Measurements from ENCODE around the gene HHAT.

DNA sequence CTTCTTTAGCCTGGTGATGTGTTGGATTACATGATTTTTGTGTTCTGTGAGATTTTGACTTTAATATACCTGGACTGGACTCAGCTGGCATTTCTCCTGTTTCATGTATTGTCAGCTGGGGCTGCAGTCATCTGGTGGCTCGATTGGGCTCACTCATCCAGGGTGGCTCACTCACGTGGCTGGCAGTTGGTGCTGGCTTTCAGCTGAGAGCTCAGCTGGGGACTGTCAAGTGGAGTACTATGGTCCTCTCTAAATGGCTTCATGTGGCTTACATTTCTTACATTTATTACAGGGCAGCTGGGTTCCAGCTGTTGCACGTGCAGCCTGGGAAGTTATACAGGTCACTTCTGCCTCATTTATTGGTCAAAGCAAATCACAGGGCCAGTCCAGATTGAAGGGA is 22.8 kb downstream of the HHAT start:
- TF ChIP-seq, protein P1, sequence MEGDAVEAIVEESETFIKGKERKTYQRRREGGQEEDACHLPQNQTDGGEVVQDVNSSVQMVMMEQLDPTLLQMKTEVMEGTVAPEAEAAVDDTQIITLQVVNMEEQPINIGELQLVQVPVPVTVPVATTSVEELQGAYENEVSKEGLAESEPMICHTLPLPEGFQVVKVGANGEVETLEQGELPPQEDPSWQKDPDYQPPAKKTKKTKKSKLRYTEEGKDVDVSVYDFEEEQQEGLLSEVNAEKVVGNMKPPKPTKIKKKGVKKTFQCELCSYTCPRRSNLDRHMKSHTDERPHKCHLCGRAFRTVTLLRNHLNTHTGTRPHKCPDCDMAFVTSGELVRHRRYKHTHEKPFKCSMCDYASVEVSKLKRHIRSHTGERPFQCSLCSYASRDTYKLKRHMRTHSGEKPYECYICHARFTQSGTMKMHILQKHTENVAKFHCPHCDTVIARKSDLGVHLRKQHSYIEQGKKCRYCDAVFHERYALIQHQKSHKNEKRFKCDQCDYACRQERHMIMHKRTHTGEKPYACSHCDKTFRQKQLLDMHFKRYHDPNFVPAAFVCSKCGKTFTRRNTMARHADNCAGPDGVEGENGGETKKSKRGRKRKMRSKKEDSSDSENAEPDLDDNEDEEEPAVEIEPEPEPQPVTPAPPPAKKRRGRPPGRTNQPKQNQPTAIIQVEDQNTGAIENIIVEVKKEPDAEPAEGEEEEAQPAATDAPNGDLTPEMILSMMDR (conservative IDR thresholded peaks at IDR 0.05; ENCODE audit: low read length) = no peak
- no peak for TF ChIP-seq EZH2phosphoT487 (IDR thresholded peaks at IDR 0.05; ENCODE audit: borderline replicate concordance, low read depth, low read length)
